HAP-1 (cell line): Measurements from ENCODE around the gene KHDRBS2.
"Not testable (repeated sequence)": the region's sequence is repeated elsewhere in the genome, so short reads cannot be mapped to it uniquely, and the experiment has no call there.

Experiments used
- DNase-seq, 2 experiments: peaks; one replicate each; pipeline ENCODE4 v3.0.0-alpha.2; 2016 to 2020; ENCODE audit warnings: low spot score in 2 of 2
- H3K27me3 ChIP-seq: fragments of 250-450 bp; sonication (Bioruptor Pico); 2 replicates; pipeline ENCODE4 v1.5.1; 2020; ENCODE audit warnings: low read depth, mild to moderate bottlenecking, moderate library complexity
- H3K36me3 ChIP-seq: fragments of 250-450 bp; sonication (Bioruptor Pico); replicated peaks from 2 replicates; pipeline ENCODE4 v1.5.1; 2020; ENCODE audit warnings: mild to moderate bottlenecking
- H3K4me1 ChIP-seq: fragments of 250-450 bp; sonication (Bioruptor Pico); 2 replicates; pipeline ENCODE4 v1.5.1; 2020; ENCODE audit warnings: mild to moderate bottlenecking
- H3K4me3 ChIP-seq: fragments of 250-450 bp; sonication (Bioruptor Pico); 2 replicates; pipeline ENCODE4 v1.5.1; 2020; ENCODE audit warnings: mild to moderate bottlenecking, moderate library complexity
- H3K9me3 ChIP-seq: fragments of 250-450 bp; sonication (Bioruptor Pico); 2 replicates; pipeline ENCODE4 v1.5.1; 2020; ENCODE audit warnings: mild to moderate bottlenecking, moderate library complexity
- in situ Hi-C: fragments of 300-500 bp; cut with MboI; formaldehyde crosslinking; loops from 3 replicates; pipeline ENCODE4 v1.14.3; 2020; ENCODE audit warnings: low sequenced_read_pairs, inconsistent platforms, mixed read lengths

The KHDRBS2 gene

GRCh38 chr6:61841958-61842357, 444.1 kb downstream of the KHDRBS2 start:
- Histone ChIP-seq H3K27me3 (no peaks in the 10 kb centered on the region), H3K36me3 (no peaks in the 10 kb centered on the region), H3K9me3 (no peaks in the 10 kb centered on the region), H3K4me3 (no peak overlapping the region), H3K4me1 (no peaks in the 10 kb centered on the region)
- no peak for DNase-seq
- in situ Hi-C loops, result no loop called here

GRCh38 chr6:61835237-61835636, 450.8 kb downstream of the KHDRBS2 start:
- no peaks in the 10 kb centered on the region for H3K9me3 ChIP-seq
- H3K27me3 ChIP-seq, result no peaks in the 10 kb centered on the region
- in situ Hi-C loops, result no loop called here
- H3K36me3 ChIP-seq, result no peaks in the 10 kb centered on the region
- H3K4me1 ChIP-seq, result no peaks in the 10 kb centered on the region
- H3K4me3 ChIP-seq, result no peak overlapping the region
- no peak for DNase-seq

GRCh38 chr6:61833176-61833755, 452.8 kb downstream of the KHDRBS2 start:
- H3K4me1 ChIP-seq, result no peaks in the 10 kb centered on the region
- H3K36me3 ChIP-seq, result no peaks in the 10 kb centered on the region
- H3K9me3 ChIP-seq, result no peaks in the 10 kb centered on the region
- no peaks in the 10 kb centered on the region for H3K27me3 ChIP-seq
- no peak for DNase-seq
- in situ Hi-C loops, result no loop called here
- H3K4me3 ChIP-seq, result no peak overlapping the region

- DNase-seq, result no peak
- H3K27me3 ChIP-seq, result no peaks in the 10 kb centered on the region
- H3K36me3 ChIP-seq, result no peaks in the 10 kb centered on the region
- H3K4me3 ChIP-seq, result no peak overlapping the region
- in situ Hi-C loops, result no loop called here
- H3K9me3 ChIP-seq, result no peaks in the 10 kb centered on the region
- H3K4me1 ChIP-seq, result no peaks in the 10 kb centered on the region
Observed at GRCh38 chr6:61817716-61818115, 468.3 kb downstream of the KHDRBS2 start.

- no peaks in the 10 kb centered on the region for H3K9me3 ChIP-seq
- H3K36me3 ChIP-seq, result no peaks in the 10 kb centered on the region
- in situ Hi-C loops, result no loop called here
- no peak overlapping the region for H3K4me3 ChIP-seq
- H3K27me3 ChIP-seq, result no peaks in the 10 kb centered on the region
- H3K4me1 ChIP-seq, result no peaks in the 10 kb centered on the region
- no peak for DNase-seq
Observed at GRCh38 chr6:61810047-61810446, 476.0 kb downstream of the KHDRBS2 start.

- in situ Hi-C loops, result no loop called here
- H3K27me3 ChIP-seq, result no peaks in the 10 kb centered on the region
- no peaks in the 10 kb centered on the region for H3K4me1 ChIP-seq
- no peaks in the 10 kb centered on the region for H3K36me3 ChIP-seq
- peak in 1 of 2 experiments; percentile 21 for DNase-seq
- no peak overlapping the region for H3K4me3 ChIP-seq
- H3K9me3 ChIP-seq, result no peaks in the 10 kb centered on the region
Observed at GRCh38 chr6:61809004-61809595, 476.9 kb downstream of the KHDRBS2 start.

- Histone ChIP-seq H3K36me3 (no peaks in the 10 kb centered on the region), H3K27me3 (no peaks in the 10 kb centered on the region), H3K4me3 (no peak overlapping the region), H3K9me3 (no peaks in the 10 kb centered on the region), H3K4me1 (no peaks in the 10 kb centered on the region)
- DNase-seq, result no peak
- in situ Hi-C loops, result no loop called here
Observed at GRCh38 chr6:61787998-61788397, 498.0 kb downstream of the KHDRBS2 start.

GRCh38 chr6:61769446-61769845, 516.6 kb downstream of the KHDRBS2 start:
- in situ Hi-C loops, DNase-seq, H3K27me3 ChIP-seq, H3K9me3 ChIP-seq, H3K4me3 ChIP-seq, H3K4me1 ChIP-seq, H3K36me3 ChIP-seq: not testable (repeated sequence)

- Histone ChIP-seq H3K4me1 (no peaks in the 10 kb centered on the region), H3K27me3 (no peaks in the 10 kb centered on the region), H3K4me3 (no peak overlapping the region), H3K9me3 (no peaks in the 10 kb centered on the region), H3K36me3 (no peaks in the 10 kb centered on the region)
- no peak for DNase-seq
- in situ Hi-C loops, result no loop called here
Observed at GRCh38 chr6:61755739-61756138, 530.3 kb downstream of the KHDRBS2 start.

- no peaks in the 10 kb centered on the region for H3K4me1 ChIP-seq
- H3K4me3 ChIP-seq, result no peak overlapping the region
- no peaks in the 10 kb centered on the region for H3K36me3 ChIP-seq
- no peaks in the 10 kb centered on the region for H3K9me3 ChIP-seq
- H3K27me3 ChIP-seq, result no peaks in the 10 kb centered on the region
- DNase-seq, result no peak
- in situ Hi-C loops, result no loop called here
Observed at GRCh38 chr6:61751986-61752385, 534.0 kb downstream of the KHDRBS2 start.

GRCh38 chr6:61745994-61746393, 540.0 kb downstream of the KHDRBS2 start:
- no peaks in the 10 kb centered on the region for H3K9me3 ChIP-seq
- no peaks in the 10 kb centered on the region for H3K27me3 ChIP-seq

GRCh38 chr6:61711849-61712248, 574.2 kb downstream of the KHDRBS2 start:
- in situ Hi-C loops, result no loop called here
- DNase-seq, result no peak
- Histone ChIP-seq H3K27me3 (no peaks in the 10 kb centered on the region), H3K36me3 (no peaks in the 10 kb centered on the region), H3K4me1 (no peaks in the 10 kb centered on the region), H3K9me3 (peaks cover 2% of the 10 kb centered on the region; the same call in 1 of the 2 replicates), H3K4me3 (no peak overlapping the region)

More at GRCh38 chr6:61745994-61746393, 540.0 kb downstream of the KHDRBS2 start:
- DNase-seq, result no peak
- in situ Hi-C loops, result no loop called here
- Histone ChIP-seq H3K36me3 (no peaks in the 10 kb centered on the region), H3K4me1 (no peaks in the 10 kb centered on the region), H3K4me3 (no peak overlapping the region)

GRCh38 chr6:61688165-61688564, 597.9 kb downstream of the KHDRBS2 start:
- no peaks in the 10 kb centered on the region for H3K4me1 ChIP-seq
- H3K9me3 ChIP-seq, result 0 out of 2 replicates have a peak, but pooled peaks cover 2% of the 10 kb centered on the region
- H3K4me3 ChIP-seq, result no peak overlapping the region
- H3K36me3 ChIP-seq, result no peaks in the 10 kb centered on the region
- no peak for DNase-seq
- no peaks in the 10 kb centered on the region for H3K27me3 ChIP-seq
- in situ Hi-C loops, result no loop called here

GRCh38 chr6:61682562-61682961, 603.5 kb downstream of the KHDRBS2 start:
- Histone ChIP-seq H3K9me3 (no peaks in the 10 kb centered on the region; the same call in 1 of the 2 replicates), H3K36me3 (no peaks in the 10 kb centered on the region), H3K4me1 (no peaks in the 10 kb centered on the region), H3K27me3 (no peaks in the 10 kb centered on the region), H3K4me3 (no peak overlapping the region)
- no peak for DNase-seq
- in situ Hi-C loops, result no loop called here

GRCh38 chr6:61679625-61680024, 606.4 kb downstream of the KHDRBS2 start:
- in situ Hi-C loops, result no loop called here
- H3K9me3 ChIP-seq, result no peaks in the 10 kb centered on the region; the same call in 1 of the 2 replicates
- H3K4me1 ChIP-seq, result no peaks in the 10 kb centered on the region
- no peaks in the 10 kb centered on the region for H3K27me3 ChIP-seq
- H3K4me3 ChIP-seq, result no peak overlapping the region
- DNase-seq, result no peak
- no peaks in the 10 kb centered on the region for H3K36me3 ChIP-seq
